DND-41 (cell line): ENCODE measurements around the gene SFSWAP.

Source experiments
- ATAC-seq: fragments of 200-7000 bp; cut with Tn5 transposase; 3 replicates; pipeline ENCODE4 v1.9.1; 2021; ENCODE audit warnings: low read depth; ENCODE audit not compliant: insufficient read depth
- DNase-seq: peaks from one replicate; pipeline ENCODE4 v3.0.0-alpha.2; 2020
- H2AFZ ChIP-seq: 2 replicates; pipeline ENCODE4 v1.6.0; 2012; ENCODE audit warnings: low read depth, low read length
- H3K27ac ChIP-seq: 2 replicates; pipeline ENCODE4 v1.5.1; 2012; ENCODE audit warnings: low read length, inconsistent platforms
- H3K27me3 ChIP-seq: fragments of 200-600 bp; sonication (generic); 2 replicates; pipeline ENCODE4 v1.6.0; 2012; ENCODE audit warnings: low read length, mild to moderate bottlenecking, inconsistent platforms; ENCODE audit not compliant: insufficient read depth, poor library complexity
- H3K36me3 ChIP-seq: 2 replicates; pipeline ENCODE4 v1.5.1; 2012; ENCODE audit warnings: low read length, inconsistent platforms; ENCODE audit not compliant: insufficient read depth
- H3K4me1 ChIP-seq: 2 replicates; pipeline ENCODE4 v1.5.1; 2012; ENCODE audit warnings: mild to moderate bottlenecking, low read length; ENCODE audit not compliant: insufficient read depth
- H3K4me2 ChIP-seq: 2 replicates; pipeline ENCODE4 v1.6.0; 2012; ENCODE audit warnings: mild to moderate bottlenecking, moderate library complexity, low read length, inconsistent platforms; ENCODE audit not compliant: insufficient read depth
- H3K4me3 ChIP-seq, 2 experiments: fragments of 200-600 bp in 1 of 2; shearing (Covaris generic) in 1 of 2; 2 replicates each; pipeline ENCODE4 v1.5.1; 2012 to 2016; ENCODE audit warnings: inconsistent platforms in 2 of 2, low read length in 2 of 2, mild to moderate bottlenecking in 2 of 2, low read depth in 1 of 2, moderate library complexity in 1 of 2
- H3K79me2 ChIP-seq: 2 replicates; pipeline ENCODE4 v1.6.0; 2012; ENCODE audit warnings: low read length, inconsistent platforms; ENCODE audit not compliant: insufficient read depth
- H3K9ac ChIP-seq: 2 replicates; pipeline ENCODE4 v1.6.0; 2012; ENCODE audit warnings: low read depth, mild to moderate bottlenecking, inconsistent platforms, low read length, moderate library complexity
- H3K9me3 ChIP-seq: 2 replicates; pipeline ENCODE4 v1.5.1; 2012; ENCODE audit warnings: low read length, moderate library complexity, mild to moderate bottlenecking, inconsistent platforms; ENCODE audit not compliant: insufficient read depth, severe bottlenecking
- H4K20me1 ChIP-seq: 2 replicates; pipeline ENCODE4 v1.6.0; 2012; ENCODE audit warnings: low read length; ENCODE audit not compliant: insufficient read depth
- CTCF ChIP-seq: IDR thresholded peaks from 2 replicates; pipeline ENCODE4 v1.5.1; 2012; ENCODE audit warnings: borderline replicate concordance, low read length, moderate library complexity, mild to moderate bottlenecking; ENCODE audit not compliant: poor library complexity, severe bottlenecking; ENCODE audit errors: extremely low read depth
- EZH2 ChIP-seq: IDR thresholded peaks from 3 replicates; pipeline ENCODE4 v1.6.1; 2012; ENCODE audit warnings: borderline replicate concordance, low read depth, mild to moderate bottlenecking, moderate library complexity, low read length, inconsistent platforms; ENCODE audit not compliant: severe bottlenecking

Gene SFSWAP

GRCh38 chr12:131672941-131673887 is 37.7 kb upstream of the SFSWAP start:
- no peaks in the 10 kb centered on the region for H3K36me3 ChIP-seq
- no peak overlapping the region for H3K4me2 ChIP-seq
- no peak overlapping the region for H3K27ac ChIP-seq
- no peaks in the 10 kb centered on the region for H3K9me3 ChIP-seq
- no peak for ATAC-seq
- H4K20me1 ChIP-seq, result no peaks in the 10 kb centered on the region
- DNase-seq, result no peak
- TF ChIP-seq CTCF (no peak), EZH2 (no peak)
- H3K79me2 ChIP-seq, result no peaks in the 10 kb centered on the region
- no peak overlapping the region for H3K9ac ChIP-seq
- no peaks in the 10 kb centered on the region for H3K4me1 ChIP-seq
- H3K27me3 ChIP-seq, result peaks cover 5% of the 10 kb centered on the region
- H2AFZ ChIP-seq, result no peak overlapping the region
- H3K4me3 ChIP-seq, result no peak overlapping the region

GRCh38 chr12:131673888-131674257 is 37.0 kb upstream of the SFSWAP start:
- Histone ChIP-seq H3K4me3 (no peak overlapping the region), H3K4me1 (no peaks in the 10 kb centered on the region), H3K79me2 (no peaks in the 10 kb centered on the region), H3K27me3 (peaks cover 3% of the 10 kb centered on the region), H2AFZ (no peak overlapping the region), H3K9ac (no peak overlapping the region), H3K4me2 (no peak overlapping the region), H3K36me3 (no peaks in the 10 kb centered on the region), H3K9me3 (no peaks in the 10 kb centered on the region), H3K27ac (no peak overlapping the region), H4K20me1 (no peaks in the 10 kb centered on the region)
- DNase-seq (no peak), ATAC-seq (no peak)
- no peak for TF ChIP-seq EZH2
- TF ChIP-seq CTCF, result no peak

- no peaks in the 10 kb centered on the region for H3K4me1 ChIP-seq
- no peak overlapping the region for H3K4me2 ChIP-seq
- H4K20me1 ChIP-seq, result no peaks in the 10 kb centered on the region
- no peaks in the 10 kb centered on the region for H3K27me3 ChIP-seq
- H3K9ac ChIP-seq, result no peak overlapping the region
- no peak overlapping the region for H3K27ac ChIP-seq
- ATAC-seq, result no peak
- no peaks in the 10 kb centered on the region for H3K9me3 ChIP-seq
- TF ChIP-seq EZH2, result no peak
- no peak for TF ChIP-seq CTCF
- H3K36me3 ChIP-seq, result no peaks in the 10 kb centered on the region
- DNase-seq, result no peak
- H3K4me3 ChIP-seq, result no peak overlapping the region
- no peak overlapping the region for H2AFZ ChIP-seq
- no peaks in the 10 kb centered on the region for H3K79me2 ChIP-seq
These were observed 36.5 kb upstream of the SFSWAP start for GRCh38 chr12:131674373-131674772.
